ENCODE measurements around the gene LRRC73. TPM values are rescaled to one million over a fixed set of nuclear protein-coding genes. Genes with fewer than 3 reads are reported as not detected.

LRRC73 gene
- total RNA-seq, 1 experiment from 2014 or later, result 1.4 TPM

- TF ChIP-seq, protein P1, sequence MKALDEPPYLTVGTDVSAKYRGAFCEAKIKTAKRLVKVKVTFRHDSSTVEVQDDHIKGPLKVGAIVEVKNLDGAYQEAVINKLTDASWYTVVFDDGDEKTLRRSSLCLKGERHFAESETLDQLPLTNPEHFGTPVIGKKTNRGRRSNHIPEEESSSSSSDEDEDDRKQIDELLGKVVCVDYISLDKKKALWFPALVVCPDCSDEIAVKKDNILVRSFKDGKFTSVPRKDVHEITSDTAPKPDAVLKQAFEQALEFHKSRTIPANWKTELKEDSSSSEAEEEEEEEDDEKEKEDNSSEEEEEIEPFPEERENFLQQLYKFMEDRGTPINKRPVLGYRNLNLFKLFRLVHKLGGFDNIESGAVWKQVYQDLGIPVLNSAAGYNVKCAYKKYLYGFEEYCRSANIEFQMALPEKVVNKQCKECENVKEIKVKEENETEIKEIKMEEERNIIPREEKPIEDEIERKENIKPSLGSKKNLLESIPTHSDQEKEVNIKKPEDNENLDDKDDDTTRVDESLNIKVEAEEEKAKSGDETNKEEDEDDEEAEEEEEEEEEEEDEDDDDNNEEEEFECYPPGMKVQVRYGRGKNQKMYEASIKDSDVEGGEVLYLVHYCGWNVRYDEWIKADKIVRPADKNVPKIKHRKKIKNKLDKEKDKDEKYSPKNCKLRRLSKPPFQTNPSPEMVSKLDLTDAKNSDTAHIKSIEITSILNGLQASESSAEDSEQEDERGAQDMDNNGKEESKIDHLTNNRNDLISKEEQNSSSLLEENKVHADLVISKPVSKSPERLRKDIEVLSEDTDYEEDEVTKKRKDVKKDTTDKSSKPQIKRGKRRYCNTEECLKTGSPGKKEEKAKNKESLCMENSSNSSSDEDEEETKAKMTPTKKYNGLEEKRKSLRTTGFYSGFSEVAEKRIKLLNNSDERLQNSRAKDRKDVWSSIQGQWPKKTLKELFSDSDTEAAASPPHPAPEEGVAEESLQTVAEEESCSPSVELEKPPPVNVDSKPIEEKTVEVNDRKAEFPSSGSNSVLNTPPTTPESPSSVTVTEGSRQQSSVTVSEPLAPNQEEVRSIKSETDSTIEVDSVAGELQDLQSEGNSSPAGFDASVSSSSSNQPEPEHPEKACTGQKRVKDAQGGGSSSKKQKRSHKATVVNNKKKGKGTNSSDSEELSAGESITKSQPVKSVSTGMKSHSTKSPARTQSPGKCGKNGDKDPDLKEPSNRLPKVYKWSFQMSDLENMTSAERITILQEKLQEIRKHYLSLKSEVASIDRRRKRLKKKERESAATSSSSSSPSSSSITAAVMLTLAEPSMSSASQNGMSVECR (CRISPR knock-in tag; IDR thresholded peaks at IDR 0.05; ENCODE audit: borderline replicate concordance), result no peak
- TF ChIP-seq E2F1 (CRISPR knock-in tag; IDR thresholded peaks at IDR 0.05) (no peak), ZNF317 (CRISPR knock-in tag; IDR thresholded peaks at IDR 0.05; ENCODE audit: borderline replicate concordance, low read depth) (no peak), EMX1 (CRISPR knock-in tag; IDR thresholded peaks at IDR 0.05) (no peak), SMAD4 (CRISPR knock-in tag; IDR thresholded peaks at IDR 0.05) (no peak)
- TF ChIP-seq, protein P2, sequence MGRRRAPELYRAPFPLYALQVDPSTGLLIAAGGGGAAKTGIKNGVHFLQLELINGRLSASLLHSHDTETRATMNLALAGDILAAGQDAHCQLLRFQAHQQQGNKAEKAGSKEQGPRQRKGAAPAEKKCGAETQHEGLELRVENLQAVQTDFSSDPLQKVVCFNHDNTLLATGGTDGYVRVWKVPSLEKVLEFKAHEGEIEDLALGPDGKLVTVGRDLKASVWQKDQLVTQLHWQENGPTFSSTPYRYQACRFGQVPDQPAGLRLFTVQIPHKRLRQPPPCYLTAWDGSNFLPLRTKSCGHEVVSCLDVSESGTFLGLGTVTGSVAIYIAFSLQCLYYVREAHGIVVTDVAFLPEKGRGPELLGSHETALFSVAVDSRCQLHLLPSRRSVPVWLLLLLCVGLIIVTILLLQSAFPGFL (CRISPR knock-in tag; IDR thresholded peaks at IDR 0.05; ENCODE audit: borderline replicate concordance), result no peak
These were observed 15.4 kb downstream of the LRRC73 start (continued) for GRCh38 chr6:43494766-43495165.

- Mint-ChIP-seq H3K4me3 (no peak overlapping the region), H3K4me1 (peaks cover 38% of the 10 kb centered on the region), H3K27me3 (ENCODE audit: low read depth) (no peaks in the 10 kb centered on the region), H3K36me3 (peaks cover 10% of the 10 kb centered on the region), H3K9me3 (no peaks in the 10 kb centered on the region), H3K27ac (peak overlapping the region; percentile 60)
- ChIA-PET POLR2A (no interaction called here), CTCF (interaction anchor here (0.5 to 7.2 kb wide), 8 partner anchors 8 to 265 kb away, joined by 3 to 75 read pairs (median 5); partner anchors contain the start of genes DLK2, DNPH1 and LRRC73)
- DNase-seq (ENCODE audit: low spot score), result no peak
- TF ChIP-seq NR2C2 (CRISPR knock-in tag; IDR thresholded peaks at IDR 0.05), result no peak
- ATAC-seq, result no peak
These were observed 15.8 kb downstream of the LRRC73 start for GRCh38 chr6:43494321-43494720.

- no peak for TF ChIP-seq ZNF138 (CRISPR knock-in tag; conservative IDR thresholded peaks at IDR 0.05)
- no peak for TF ChIP-seq NFYB (CRISPR knock-in tag; conservative IDR thresholded peaks at IDR 0.05; ENCODE audit: low read depth)
- TF ChIP-seq ZNF317 (CRISPR knock-in tag; IDR thresholded peaks at IDR 0.05; ENCODE audit: borderline replicate concordance, low read depth), result no peak
- H3K4me1 Mint-ChIP-seq, result peaks cover 41% of the 10 kb centered on the region
- no peaks in the 10 kb centered on the region for H3K9me3 Mint-ChIP-seq
- no peak overlapping the region for H3K4me3 Mint-ChIP-seq
- ATAC-seq (no peak), DNase-seq (ENCODE audit: low spot score) (no peak)
- peak overlapping the region; percentile 60 for H3K27ac Mint-ChIP-seq
- no peaks in the 10 kb centered on the region for H3K27me3 Mint-ChIP-seq (ENCODE audit: low read depth)
- ChIA-PET POLR2A (interaction anchor here (1.2 kb wide), 1 partner anchor 440 kb away, joined by 3 read pairs; the partner anchor contains the start of gene CUL7), CTCF (interaction anchor here (0.5 to 7.2 kb wide), 5 partner anchors 13 to 264 kb away, joined by 3 to 75 read pairs (median 8); partner anchors contain the start of genes DLK2, DNPH1 and LRRC73)
- peaks cover 6% of the 10 kb centered on the region for H3K36me3 Mint-ChIP-seq
These were observed 16.3 kb downstream of the LRRC73 start for GRCh38 chr6:43493833-43494232.

GRCh38 chr6:43493230-43493629 is 16.9 kb downstream of the LRRC73 start:
- Mint-ChIP-seq H3K36me3 (peaks cover under 1% of the 10 kb centered on the region; the same call in 1 of the 2 replicates), H3K27ac (peak overlapping the region; percentile 74; the same call in 1 of the 2 replicates), H3K4me3 (no peak overlapping the region), H3K9me3 (no peaks in the 10 kb centered on the region), H3K27me3 (ENCODE audit: low read depth) (no peaks in the 10 kb centered on the region), H3K4me1 (peaks cover 41% of the 10 kb centered on the region)
- CTCF ChIA-PET, result interaction anchor here (0.7 to 7.2 kb wide), 7 partner anchors 13 to 264 kb away, joined by 3 to 75 read pairs (median 7); partner anchors contain the start of genes DLK2, DNPH1 and LRRC73
- no peak for DNase-seq (ENCODE audit: low spot score)
- POLR2A ChIA-PET, result interaction anchor here (1.1 to 1.2 kb wide), 2 partner anchors 12 to 439 kb away, joined by 3 to 4 read pairs; partner anchors contain the start of gene CUL7
- TF ChIP-seq IRF2 (CRISPR knock-in tag; IDR thresholded peaks at IDR 0.05; ENCODE audit: borderline replicate concordance, low read depth), result no peak
- ATAC-seq, result no peak
